NCI-H748 treated with DMSO at 0.1 percent for 48 hours (cell line): ENCODE measurements around the gene SEMA5A.

Experiments
- DNase-seq: peaks from one replicate; lab custom pipeline; 2025; lab: John Stamatoyannopoulos, UW

Gene SEMA5A

DNA sequence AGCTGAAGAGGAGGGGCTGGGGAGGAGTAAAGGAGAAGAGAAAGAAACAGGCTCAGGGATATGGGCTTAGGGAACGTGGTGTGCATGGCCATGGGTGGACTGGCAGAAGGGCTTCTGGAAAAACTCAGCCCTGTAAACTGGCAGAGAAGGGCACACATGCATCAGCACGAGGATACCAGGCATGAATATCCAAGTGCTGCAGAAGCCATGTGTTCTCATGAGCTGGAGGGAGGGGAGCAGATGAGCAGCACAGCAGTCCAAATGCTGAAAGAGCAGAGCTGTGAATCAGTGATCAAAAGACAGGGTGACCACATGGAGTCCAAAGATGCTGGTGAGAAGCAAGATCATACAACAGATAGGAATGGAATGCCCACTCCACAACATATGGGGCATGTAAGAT, 72.3 kb downstream of the SEMA5A start:
- no peak for DNase-seq

- no peak for DNase-seq
These were observed 75.5 kb downstream of the SEMA5A start for GRCh38 chr5:9470410-9470809.

DNA sequence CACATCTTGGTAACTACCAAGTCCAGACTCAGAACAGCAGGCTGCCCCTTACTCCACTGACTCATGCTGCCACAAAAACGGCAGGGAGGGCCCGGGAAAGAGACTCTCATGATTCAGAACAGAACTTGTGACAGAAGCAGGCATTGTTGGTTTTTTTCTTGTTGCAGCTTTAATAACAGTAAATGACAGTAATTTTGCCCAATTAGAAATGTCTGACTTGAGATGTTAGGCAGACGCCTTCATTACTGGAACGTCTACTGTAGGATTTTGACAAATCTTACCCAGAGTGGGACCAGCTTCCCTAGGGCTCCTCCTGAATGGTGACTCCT, 77.9 kb downstream of the SEMA5A start:
- no peak for DNase-seq

DNA sequence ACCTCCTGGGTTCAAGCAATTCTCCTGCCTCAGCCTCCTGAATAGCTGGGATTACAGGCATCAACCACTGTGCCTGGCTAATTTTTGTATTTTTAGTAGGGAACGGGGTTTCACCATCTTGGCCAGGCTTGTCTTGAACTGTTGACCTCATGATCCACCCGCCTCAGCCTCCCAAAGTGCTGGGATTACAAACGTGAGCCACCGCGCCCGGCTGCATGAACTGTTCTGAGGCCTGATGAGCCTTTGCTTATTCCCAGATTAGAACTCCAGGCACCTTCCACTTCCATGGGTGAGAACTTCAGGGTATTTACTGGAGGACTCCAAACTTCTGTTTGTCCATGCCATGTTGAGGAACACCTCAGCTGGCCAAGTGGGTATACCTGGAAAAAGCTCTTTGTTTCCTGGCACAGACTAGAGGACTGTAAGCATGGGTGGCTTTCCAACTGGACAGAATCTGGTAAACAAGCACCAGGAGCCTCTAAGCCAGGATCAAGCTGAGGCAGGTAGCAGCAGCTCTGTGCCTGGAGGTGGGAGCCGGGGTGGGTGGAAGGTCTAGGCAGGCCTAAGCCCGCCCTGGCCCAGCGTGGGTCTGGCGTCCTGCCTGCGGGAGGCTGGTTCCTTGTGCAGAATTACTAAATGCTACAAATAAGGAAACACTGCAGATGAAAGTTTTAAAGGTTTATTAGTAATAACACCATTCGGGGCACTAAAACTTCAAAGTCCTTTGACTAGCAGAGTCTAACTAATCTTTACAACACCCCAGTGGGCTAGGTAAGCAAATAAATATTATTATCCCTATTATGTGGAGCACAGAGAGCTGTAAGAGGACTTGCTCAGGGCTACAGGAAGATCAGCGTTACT, 78.4 kb downstream of the SEMA5A start:
- DNase-seq = no peak

GRCh38 chr5:9466697-9467096, 79.2 kb downstream of the SEMA5A start:
- DNase-seq = no peak

DNA sequence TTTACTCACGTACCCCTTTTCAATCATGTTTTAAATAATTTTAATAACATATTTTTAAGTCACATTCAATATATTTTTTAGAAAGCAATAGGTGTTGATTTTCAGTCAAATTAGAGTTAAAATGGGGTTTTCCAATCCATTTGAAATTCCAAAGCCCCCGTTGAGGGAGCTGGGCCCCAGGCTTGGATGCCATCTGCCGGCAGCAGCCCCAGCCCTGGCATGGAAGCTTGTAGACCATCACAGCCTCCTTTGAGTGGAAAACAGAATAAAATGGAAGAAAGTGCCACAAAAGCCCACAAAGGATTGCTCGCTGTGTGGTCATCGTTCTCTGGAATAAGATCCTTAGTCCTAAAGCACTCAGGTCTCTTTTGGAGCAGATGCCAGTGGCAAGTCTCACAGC, 81.4 kb downstream of the SEMA5A start:
- DNase-seq = no peak

GRCh38 chr5:9462109-9462508, 83.8 kb downstream of the SEMA5A start:
- DNase-seq = no peak

- no peak for DNase-seq
These were observed 84.8 kb downstream of the SEMA5A start for GRCh38 chr5:9460885-9461645.

DNA sequence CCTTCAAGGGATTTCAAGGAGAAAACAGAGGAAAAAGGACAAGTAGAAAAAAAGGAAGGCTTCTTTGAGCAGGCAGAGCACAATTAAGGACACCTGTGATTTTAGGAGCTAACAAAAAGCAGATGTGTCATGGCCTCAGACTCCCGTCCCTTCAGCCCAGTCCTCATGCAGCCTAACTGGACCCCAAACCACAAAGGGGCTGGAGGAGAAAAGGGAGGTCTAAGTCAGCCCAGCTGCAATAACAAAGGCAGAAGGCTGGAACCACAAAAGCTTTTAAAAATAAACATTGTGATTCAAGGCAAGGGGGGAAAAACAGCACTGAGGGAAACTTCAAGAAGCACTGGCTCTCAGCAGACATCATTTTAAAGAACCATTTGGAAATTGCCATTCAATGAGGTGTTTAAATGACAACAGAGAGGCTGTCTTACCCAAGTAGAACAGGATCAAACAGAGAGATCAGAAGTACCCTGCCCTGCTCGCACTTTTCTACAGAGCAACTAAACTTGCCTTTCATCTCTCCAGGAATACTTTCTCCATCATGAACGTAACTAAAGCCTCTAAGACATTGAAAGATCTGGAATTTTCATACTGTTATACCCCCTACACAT, 89.3 kb downstream of the SEMA5A start:
- no peak for DNase-seq

GRCh38 chr5:9455826-9456434, 89.9 kb downstream of the SEMA5A start:
- no peak for DNase-seq

- DNase-seq = no peak
These were observed 91.4 kb downstream of the SEMA5A start for GRCh38 chr5:9454491-9454890.

DNA sequence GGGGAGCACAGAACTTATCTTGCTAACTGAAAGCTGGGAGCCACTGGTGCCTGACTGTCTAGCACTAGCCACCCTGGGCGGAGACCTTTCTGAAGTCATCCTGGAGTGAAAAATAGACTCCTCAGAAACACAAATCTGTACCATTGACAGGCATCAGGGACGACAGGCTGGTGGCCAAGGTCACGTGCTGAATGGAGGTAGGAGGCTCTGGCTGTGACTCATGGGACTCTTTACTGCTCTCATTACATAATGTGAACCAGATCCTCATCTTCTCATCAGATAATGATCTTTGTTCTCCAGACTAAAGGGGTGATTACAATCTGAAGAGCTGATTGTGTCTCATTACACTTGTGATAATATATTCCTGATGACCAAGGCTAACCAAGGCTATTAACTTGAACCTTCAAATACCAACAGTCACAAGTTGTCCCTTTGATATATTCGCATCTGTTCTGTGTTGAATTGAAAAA, 91.8 kb downstream of the SEMA5A start:
- DNase-seq = no peak

GRCh38 chr5:9453480-9454011, 92.3 kb downstream of the SEMA5A start:
- DNase-seq = no peak

- no peak for DNase-seq
These were observed 93.7 kb downstream of the SEMA5A start for GRCh38 chr5:9452181-9452580.

- no peak for DNase-seq
These were observed 94.8 kb downstream of the SEMA5A start for GRCh38 chr5:9451037-9451436.

DNA sequence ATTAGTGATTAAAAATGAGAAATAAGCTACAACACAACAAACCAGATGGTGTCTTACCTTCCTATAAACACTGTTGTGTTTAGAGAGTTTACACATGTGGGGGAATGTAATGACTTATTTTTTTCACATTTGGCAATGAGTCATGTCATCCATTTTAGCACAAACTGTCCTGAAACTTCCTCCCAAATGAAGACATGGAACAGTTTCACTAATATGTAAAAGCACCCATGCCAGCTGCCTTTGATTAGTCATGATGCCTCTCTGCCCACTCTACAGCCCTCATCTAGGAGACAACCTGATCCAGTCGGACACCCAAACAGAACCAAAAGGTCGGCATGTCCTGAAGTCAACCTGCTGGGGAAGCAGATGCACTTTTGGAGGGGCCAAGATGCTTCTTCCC, 98.2 kb downstream of the SEMA5A start:
- DNase-seq = no peak

DNA sequence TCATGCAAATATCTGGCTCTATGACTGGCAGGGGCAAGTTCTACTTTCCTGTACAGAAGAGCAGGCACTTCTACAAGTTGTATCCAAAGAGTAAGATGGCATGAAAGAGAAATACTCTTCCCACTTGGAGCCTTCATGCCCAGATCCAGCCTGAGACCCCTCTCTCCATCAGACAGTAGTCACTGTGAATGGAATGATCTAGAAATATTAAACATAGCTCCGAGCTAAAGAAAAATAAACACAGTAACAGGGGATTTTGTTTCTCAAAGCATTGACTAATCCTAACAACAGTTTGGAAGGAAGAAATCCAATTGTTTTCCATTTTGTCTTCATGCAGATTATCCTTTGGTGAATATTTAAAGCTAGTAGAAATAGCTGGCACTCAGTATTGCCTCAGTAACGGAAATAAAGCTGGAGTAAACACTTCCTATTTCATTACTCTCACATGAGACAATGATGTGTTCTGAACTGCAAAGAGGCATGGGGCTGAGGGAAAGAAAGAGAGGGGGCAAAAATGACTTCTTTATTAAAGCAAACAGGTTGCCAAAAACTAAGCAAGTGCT, 100.0 kb downstream of the SEMA5A start:
- no peak for DNase-seq

- no peak for DNase-seq
These were observed 101.5 kb downstream of the SEMA5A start for GRCh38 chr5:9444346-9444745.

DNA sequence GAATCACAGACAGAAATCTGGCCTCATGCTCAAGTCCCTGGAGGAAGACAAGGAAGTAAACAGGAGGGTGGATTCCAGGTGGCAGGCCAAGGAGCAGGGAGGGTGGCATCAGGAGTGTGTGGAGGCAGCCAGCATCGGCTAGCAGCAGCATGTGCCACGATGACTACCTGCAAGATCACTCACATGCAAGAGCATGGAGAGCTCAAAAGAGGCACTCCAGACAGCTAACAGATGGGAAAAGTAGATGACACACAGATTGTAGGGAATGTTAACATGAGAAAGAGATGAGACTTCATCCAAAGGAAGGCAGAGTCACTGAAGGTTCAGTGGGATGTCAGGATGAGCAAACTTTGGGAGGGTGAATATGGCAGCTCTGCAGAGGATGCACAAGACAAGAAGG, 104.3 kb downstream of the SEMA5A start:
- no peak for DNase-seq

- no peak for DNase-seq
These were observed 105.4 kb downstream of the SEMA5A start for GRCh38 chr5:9440517-9440916.

- no peak for DNase-seq
These were observed 106.2 kb downstream of the SEMA5A start for GRCh38 chr5:9439531-9440292.
